Gastroesophageal sphincter (tissue), 4 donors: ENCODE data around the gene SCAMP3. TPM values are rescaled to one million over a fixed set of nuclear protein-coding genes. Genes with fewer than 3 reads are reported as not detected.
A peak's percentile ranks its signal among the peaks of the same experiment; 100 is the strongest.

Experiments
- ATAC-seq: fragments of 150-250 bp; one replicate; pipeline ENCODE4 v1.9.1; 2016; ENCODE audit warnings: mild to moderate bottlenecking, moderate library complexity
- H3K27ac ChIP-seq, 4 donors: fragments of 200-600 bp; sonication (generic) in 3 of 4; 1 replicate in 3 of 4; 2 replicates in 1 of 4; pipeline ENCODE4 v1.5.1; 2016 to 2019
- H3K27me3 ChIP-seq: fragments of 200-600 bp; sonication (generic); one replicate; pipeline ENCODE4 v1.5.1; 2019
- H3K36me3 ChIP-seq, 2 donors: fragments of 200-600 bp; sonication (generic); one replicate each; pipeline ENCODE4 v1.5.1; 2019; ENCODE audit warnings: control low read depth in 1 of 2
- H3K4me1 ChIP-seq, 3 donors: fragments of 200-600 bp; sonication (generic); 1 replicate in 2 of 3; 2 replicates in 1 of 3; pipeline ENCODE4 v1.5.1; 2016 to 2019; ENCODE audit warnings: control low read depth in 2 of 3
- H3K4me3 ChIP-seq, 2 donors: fragments of 200-600 bp; sonication (generic); one replicate each; pipeline ENCODE4 v1.5.1; 2019; ENCODE audit warnings: mild to moderate bottlenecking in 1 of 2, moderate library complexity in 1 of 2
- H3K9me3 ChIP-seq, 3 donors: fragments of 200-600 bp; sonication (generic); one replicate each; pipeline ENCODE4 v1.5.1; 2017 to 2019; ENCODE audit warnings: control low read depth in 2 of 3
- EP300 ChIP-seq: sonication (generic); formaldehyde crosslinking; IDR thresholded peaks from one replicate; pipeline ENCODE4 v1.6.1; 2017; ENCODE audit warnings: antibody characterized with exemption, mild to moderate bottlenecking
- POLR2A ChIP-seq, 2 donors: fragments of 450-650 bp; IDR thresholded peaks; one replicate each; pipeline ENCODE4 v1.6.1; 2017; ENCODE audit warnings: antibody characterized with exemption in 2 of 2, mild to moderate bottlenecking in 2 of 2, moderate library complexity in 1 of 2
- POLR2AphosphoS5 ChIP-seq: sonication (generic); formaldehyde crosslinking; IDR thresholded peaks from one replicate; pipeline ENCODE4 v1.6.1; 2017; ENCODE audit warnings: antibody characterized with exemption
- WGBS, 2 donors: methylation state at CpG; one replicate each; pipeline ENCODE4 v1.1.5; 2018; ENCODE audit warnings: low coverage in 1 of 2; 5-methylcytosine and 5-hydroxymethylcytosine counted together
- total RNA-seq, 4 donors: library from RNA; depleted of rRNA; stranded (reverse); fragments of >200 nt; gene quantifications; one replicate each; pipeline ENCODE4 v1.1.0, GENCODE V29; 2016
- TF ChIP-seq, protein P1 (sequence below), 4 experiments: fragments of 200-600 bp in 2 of 4; fragments of 450-650 bp in 2 of 4; sonication (generic) in 1 of 4; IDR thresholded peaks; one replicate each; pipeline ENCODE4 v1.5.1; 2017 to 2019; ENCODE audit warnings: antibody characterized with exemption in 4 of 4, mild to moderate bottlenecking in 2 of 4, moderate library complexity in 2 of 4

Gene SCAMP3
- total RNA-seq, 4 donors from 2014 or later = 28.1 to 44.4 (median 36.8) TPM

GRCh38 chr1:155266553-155266952 is 4.4 kb upstream of the SCAMP3 start:
- WGBS, 2 donors = 40 to 76% methylated on average over 3 to 6 of the region's 6 CpGs
- H3K9me3 ChIP-seq = no peaks in the 10 kb centered on the region
- no peak overlapping the region for H3K4me3 ChIP-seq
- peaks cover 0 to 34% (median 11%) of the 10 kb centered on the region in 3 donors for H3K4me1 ChIP-seq
- TF ChIP-seq EP300 (no peak), POLR2A (IDR thresholded peaks at IDR 0.05) (no peak), POLR2AphosphoS5 (no peak)
- TF ChIP-seq, protein P1, sequence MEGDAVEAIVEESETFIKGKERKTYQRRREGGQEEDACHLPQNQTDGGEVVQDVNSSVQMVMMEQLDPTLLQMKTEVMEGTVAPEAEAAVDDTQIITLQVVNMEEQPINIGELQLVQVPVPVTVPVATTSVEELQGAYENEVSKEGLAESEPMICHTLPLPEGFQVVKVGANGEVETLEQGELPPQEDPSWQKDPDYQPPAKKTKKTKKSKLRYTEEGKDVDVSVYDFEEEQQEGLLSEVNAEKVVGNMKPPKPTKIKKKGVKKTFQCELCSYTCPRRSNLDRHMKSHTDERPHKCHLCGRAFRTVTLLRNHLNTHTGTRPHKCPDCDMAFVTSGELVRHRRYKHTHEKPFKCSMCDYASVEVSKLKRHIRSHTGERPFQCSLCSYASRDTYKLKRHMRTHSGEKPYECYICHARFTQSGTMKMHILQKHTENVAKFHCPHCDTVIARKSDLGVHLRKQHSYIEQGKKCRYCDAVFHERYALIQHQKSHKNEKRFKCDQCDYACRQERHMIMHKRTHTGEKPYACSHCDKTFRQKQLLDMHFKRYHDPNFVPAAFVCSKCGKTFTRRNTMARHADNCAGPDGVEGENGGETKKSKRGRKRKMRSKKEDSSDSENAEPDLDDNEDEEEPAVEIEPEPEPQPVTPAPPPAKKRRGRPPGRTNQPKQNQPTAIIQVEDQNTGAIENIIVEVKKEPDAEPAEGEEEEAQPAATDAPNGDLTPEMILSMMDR (IDR thresholded peaks at IDR 0.05) = no peak
- no peak for ATAC-seq
- H3K27me3 ChIP-seq = no peaks in the 10 kb centered on the region
- H3K36me3 ChIP-seq = peaks cover 12 to 85% of the 10 kb centered on the region in 2 donors
- no peak overlapping the region for H3K27ac ChIP-seq

DNA sequence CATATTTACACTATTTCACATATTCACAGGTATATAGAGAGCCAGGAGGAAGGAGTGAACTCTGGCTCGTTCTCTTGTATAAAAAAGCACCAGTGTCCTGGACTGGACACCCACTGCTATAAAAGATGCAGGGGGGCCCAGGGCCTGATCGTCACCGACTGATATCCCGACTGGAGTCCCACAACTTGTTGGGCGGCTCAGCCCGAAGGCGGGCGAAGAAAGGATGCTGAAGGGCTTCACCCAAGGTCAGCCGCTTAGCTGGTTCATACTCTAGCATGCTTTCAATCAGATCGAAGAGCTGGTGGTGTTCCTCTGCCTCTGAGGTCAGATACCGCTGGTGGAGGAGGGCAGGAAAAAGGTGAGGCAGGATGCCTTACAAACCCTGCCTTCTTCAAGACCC is 907 bp upstream of the SCAMP3 start:
- H3K27me3 ChIP-seq = no peaks in the 10 kb centered on the region
- no peak for ATAC-seq
- peaks cover 6 to 76% of the 10 kb centered on the region in 2 donors for H3K36me3 ChIP-seq
- no peak overlapping the region for H3K4me3 ChIP-seq
- H3K9me3 ChIP-seq = no peaks in the 10 kb centered on the region
- TF ChIP-seq POLR2A (IDR thresholded peaks at IDR 0.05) (no peak), EP300 (no peak), POLR2AphosphoS5 (no peak)
- TF ChIP-seq, protein P1 (IDR thresholded peaks at IDR 0.05) = no peak
- 73 to 85% methylated on average over 11 of the region's 11 CpGs for WGBS, 2 donors
- H3K27ac ChIP-seq = peak overlapping the region in 3 of 4 donors; percentile 86 to 91 (median 86)
- H3K4me1 ChIP-seq = peaks cover 3 to 30% (median 14%) of the 10 kb centered on the region in 3 donors

GRCh38 chr1:155261493-155261851 is 688 bp downstream of the SCAMP3 start:
- TF ChIP-seq, protein P1 (IDR thresholded peaks at IDR 0.05) = no peak
- TF ChIP-seq POLR2A (IDR thresholded peaks at IDR 0.05) (no peak), EP300 (no peak), POLR2AphosphoS5 (no peak)
- Histone ChIP-seq H3K36me3 (peaks cover 3 to 76% of the 10 kb centered on the region in 2 donors), H3K27me3 (no peaks in the 10 kb centered on the region), H3K9me3 (no peaks in the 10 kb centered on the region), H3K4me3 (peak overlapping the region; percentile 76 to 78), H3K27ac (peak overlapping the region; percentile 62 to 91 (median 86)), H3K4me1 (peaks cover 3 to 35% (median 14%) of the 10 kb centered on the region in 3 donors)
- 0% methylated on average over 5 of the region's 9 CpGs; no CpG with 5 or more reads in 1 of the 2 donors for WGBS, 2 donors
- no peak for ATAC-seq

DNA sequence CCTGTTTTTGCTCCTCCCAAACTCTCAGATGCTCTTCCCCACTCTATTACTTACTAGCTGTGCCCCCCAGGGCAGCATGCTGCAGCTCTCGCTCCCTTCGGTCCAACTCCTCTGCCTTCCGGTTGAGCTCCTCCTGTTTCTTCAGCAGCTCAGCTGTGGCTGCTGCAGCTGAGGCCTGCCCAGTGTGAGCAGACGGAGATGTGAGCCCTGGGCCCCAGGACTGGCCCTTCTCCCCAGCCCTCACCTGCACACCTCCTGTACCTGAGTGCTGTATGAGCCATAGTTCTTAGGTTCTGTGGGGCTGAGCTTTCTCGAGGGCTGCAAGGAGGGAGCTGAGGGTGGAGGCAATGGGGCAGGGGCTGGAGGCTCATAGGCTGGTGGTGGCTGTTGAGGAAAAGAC is 1.9 kb downstream of the SCAMP3 start:
- H3K27ac ChIP-seq = peak overlapping the region in 2 of 4 donors; percentile 86
- TF ChIP-seq POLR2A (IDR thresholded peaks at IDR 0.05) = no peak
- TF ChIP-seq POLR2AphosphoS5 = no peak
- TF ChIP-seq, protein P1 (IDR thresholded peaks at IDR 0.05) = no peak
- TF ChIP-seq EP300 = no peak
- no CpG with 5 or more reads among the region's 5 CpGs for WGBS, 2 donors
- peaks cover 3 to 44% (median 14%) of the 10 kb centered on the region in 3 donors for H3K4me1 ChIP-seq
- no peaks in the 10 kb centered on the region for H3K9me3 ChIP-seq
- no peak for ATAC-seq
- no peaks in the 10 kb centered on the region for H3K27me3 ChIP-seq
- peaks cover 3 to 66% of the 10 kb centered on the region in 2 donors for H3K36me3 ChIP-seq
- H3K4me3 ChIP-seq = no peak overlapping the region

DNA sequence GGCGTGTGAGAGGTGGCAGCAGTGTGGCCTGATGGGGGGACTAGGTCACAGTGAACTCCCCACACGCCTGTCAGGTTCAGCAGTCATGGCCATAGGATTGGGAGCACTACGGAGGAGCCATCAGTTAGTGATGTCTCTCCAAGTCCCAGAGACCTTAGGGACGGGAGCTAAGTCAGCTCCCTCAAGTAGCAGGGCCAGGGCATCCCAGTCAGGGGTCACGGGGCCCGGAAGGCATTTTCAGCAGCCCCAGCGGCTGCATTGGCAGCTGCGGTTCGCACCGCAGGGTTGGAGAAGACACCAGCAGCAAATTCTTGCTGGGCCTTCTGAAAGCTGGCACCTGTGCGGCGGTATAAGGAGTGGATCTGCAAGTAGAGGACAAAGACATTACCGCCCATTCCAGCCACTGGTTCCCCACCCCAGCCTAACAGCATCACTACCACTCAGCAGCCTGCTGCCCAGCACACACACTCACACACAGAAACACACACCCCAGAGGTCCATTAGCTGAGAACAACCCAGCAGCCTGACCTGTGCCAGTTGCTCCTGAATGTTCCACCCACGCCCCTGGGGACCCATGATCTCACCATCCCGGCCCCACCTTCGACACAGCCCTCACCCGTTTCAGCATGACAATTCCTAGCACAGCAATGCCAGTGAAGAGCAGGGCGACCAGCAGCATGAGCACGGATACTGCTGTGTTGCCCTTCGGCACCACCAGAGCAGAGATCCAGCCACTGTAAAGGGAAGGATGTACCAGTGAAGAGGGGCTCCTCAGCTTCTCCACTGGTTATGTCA is 5.9 kb downstream of the SCAMP3 start:
- Histone ChIP-seq H3K9me3 (no peaks in the 10 kb centered on the region), H3K27me3 (no peaks in the 10 kb centered on the region), H3K27ac (peak overlapping the region; percentile 88 to 96 (median 95)), H3K36me3 (peaks cover 0 to 41% of the 10 kb centered on the region in 2 donors), H3K4me3 (peak overlapping the region; percentile 80 to 89), H3K4me1 (peaks cover 2 to 61% (median 20%) of the 10 kb centered on the region in 3 donors)
- WGBS, 2 donors = 30 to 80% methylated on average over 2 of the region's 20 CpGs
- TF ChIP-seq POLR2AphosphoS5 (no peak), POLR2A (IDR thresholded peaks at IDR 0.05) (no peak), EP300 (no peak)
- TF ChIP-seq, protein P1 (IDR thresholded peaks at IDR 0.05) = no peak
- no peak for ATAC-seq
